Body of pancreas (tissue), 4 donors: ENCODE results near the gene B4GALNT3.

ENCODE experiments used
- CTCF ChIP-seq, 7 experiments: fragments of 450-650 bp in 4 of 7; fragments of 200-600 bp in 3 of 7; sonication (generic) in 3 of 7; IDR thresholded peaks; one replicate each; pipeline ENCODE4 v1.5.1; 2016 to 2019; ENCODE audit warnings: antibody characterized with exemption in 7 of 7
- POLR2A ChIP-seq, 3 donors: fragments of 450-650 bp; IDR thresholded peaks; one replicate each; pipeline ENCODE4 v1.6.1; 2016; ENCODE audit warnings: antibody characterized with exemption in 3 of 3, mild to moderate bottlenecking in 2 of 3

GRCh38 chr12:575129-575502 is 115.4 kb downstream of the B4GALNT3 start:
- TF ChIP-seq CTCF (IDR thresholded peaks at IDR 0.05) (no peak), POLR2A (IDR thresholded peaks at IDR 0.05) (no peak)
